ENCODE data around the gene RABGAP1L.

DNA sequence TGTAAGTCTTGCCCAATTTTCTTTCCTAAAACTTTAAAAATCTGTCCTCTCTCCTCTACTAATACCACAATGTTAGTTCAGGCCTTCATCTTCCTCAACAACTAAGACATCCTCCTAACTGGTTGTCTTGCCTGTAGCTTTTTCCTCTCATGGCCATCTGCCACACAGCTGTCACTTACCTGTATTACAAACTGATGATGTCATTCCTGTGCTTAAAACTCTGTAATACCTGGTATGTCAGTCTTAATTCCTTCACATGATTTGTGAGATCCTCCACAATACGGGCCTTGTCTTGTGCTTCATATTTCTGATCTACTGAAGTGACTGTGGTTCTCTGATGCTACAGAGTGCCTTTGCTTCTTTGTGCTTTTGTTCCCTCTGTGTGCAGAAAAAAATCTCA lies 854.1 kb downstream of the RABGAP1L start:
- TF ChIP-seq, protein P1, sequence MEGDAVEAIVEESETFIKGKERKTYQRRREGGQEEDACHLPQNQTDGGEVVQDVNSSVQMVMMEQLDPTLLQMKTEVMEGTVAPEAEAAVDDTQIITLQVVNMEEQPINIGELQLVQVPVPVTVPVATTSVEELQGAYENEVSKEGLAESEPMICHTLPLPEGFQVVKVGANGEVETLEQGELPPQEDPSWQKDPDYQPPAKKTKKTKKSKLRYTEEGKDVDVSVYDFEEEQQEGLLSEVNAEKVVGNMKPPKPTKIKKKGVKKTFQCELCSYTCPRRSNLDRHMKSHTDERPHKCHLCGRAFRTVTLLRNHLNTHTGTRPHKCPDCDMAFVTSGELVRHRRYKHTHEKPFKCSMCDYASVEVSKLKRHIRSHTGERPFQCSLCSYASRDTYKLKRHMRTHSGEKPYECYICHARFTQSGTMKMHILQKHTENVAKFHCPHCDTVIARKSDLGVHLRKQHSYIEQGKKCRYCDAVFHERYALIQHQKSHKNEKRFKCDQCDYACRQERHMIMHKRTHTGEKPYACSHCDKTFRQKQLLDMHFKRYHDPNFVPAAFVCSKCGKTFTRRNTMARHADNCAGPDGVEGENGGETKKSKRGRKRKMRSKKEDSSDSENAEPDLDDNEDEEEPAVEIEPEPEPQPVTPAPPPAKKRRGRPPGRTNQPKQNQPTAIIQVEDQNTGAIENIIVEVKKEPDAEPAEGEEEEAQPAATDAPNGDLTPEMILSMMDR (IDR thresholded peaks at IDR 0.05) = no peak
- TF ChIP-seq EZH2 (IDR thresholded peaks at IDR 0.05) (no peak), EZH2phosphoT487 (IDR thresholded peaks at IDR 0.05) (no peak)
